Neuronal stem cell (in vitro differentiated cells): Measurements from ENCODE around the gene MVP.

ENCODE experiments used
- DNase-seq: peaks from one replicate; pipeline ENCODE4 v3.0.0-alpha.2; 2013; ENCODE audit warnings: low spot score
- H2AFZ ChIP-seq: one replicate; pipeline ENCODE4 v1.6.1; 2013; ENCODE audit warnings: mild to moderate bottlenecking, low read length, inconsistent platforms
- H2AK5ac ChIP-seq: 2 replicates; pipeline ENCODE4 v1.6.1; 2013; ENCODE audit warnings: low read depth, mild to moderate bottlenecking, inconsistent platforms, low read length, moderate library complexity, mixed read lengths
- H2BK120ac ChIP-seq: 2 replicates; pipeline ENCODE4 v1.6.1; 2013; ENCODE audit warnings: low read depth, mild to moderate bottlenecking, inconsistent platforms, low read length, moderate library complexity, mixed read lengths
- H2BK12ac ChIP-seq: one replicate; pipeline ENCODE4 v1.6.1; 2013; ENCODE audit warnings: low read length, inconsistent platforms
- H2BK15ac ChIP-seq: 2 replicates; pipeline ENCODE4 v1.6.1; 2013; ENCODE audit warnings: mild to moderate bottlenecking, low read length, inconsistent platforms, mixed read lengths
- H2BK5ac ChIP-seq: one replicate; pipeline ENCODE4 v1.6.1; 2013; ENCODE audit warnings: inconsistent platforms, mild to moderate bottlenecking, low read length, moderate library complexity
- H3K14ac ChIP-seq: one replicate; pipeline ENCODE4 v1.6.1; 2013; ENCODE audit warnings: low read length, inconsistent platforms
- H3K18ac ChIP-seq: 2 replicates; pipeline ENCODE4 v1.6.1; 2013; ENCODE audit warnings: low read length, inconsistent platforms
- H3K23ac ChIP-seq: 2 replicates; pipeline ENCODE4 v1.6.1; 2013; ENCODE audit warnings: low read depth, mild to moderate bottlenecking, mixed read lengths, low read length, inconsistent platforms; ENCODE audit not compliant: poor library complexity
- H3K27ac ChIP-seq: replicated peaks from 3 replicates; pipeline ENCODE4 v1.5.1; 2013; ENCODE audit warnings: low read length, inconsistent platforms
- H3K27me3 ChIP-seq, 3 experiments: 2 replicates each; pipeline ENCODE4 v1.6.1; 2013; ENCODE audit warnings: low read length in 3 of 3, mild to moderate bottlenecking in 2 of 3, inconsistent platforms in 1 of 3, low read depth in 1 of 3, mixed read lengths in 1 of 3, moderate library complexity in 1 of 3; ENCODE audit not compliant: control insufficient read depth in 3 of 3, insufficient read depth in 3 of 3
- H3K36me3 ChIP-seq, 2 donors: replicated peaks in 1 of 2; 2 replicates each; pipeline ENCODE4 v1.6.1; 2013; ENCODE audit warnings: low read length in 2 of 2; ENCODE audit not compliant: control insufficient read depth in 2 of 2, insufficient read depth in 2 of 2
- H3K4ac ChIP-seq: 2 replicates; pipeline ENCODE4 v1.6.1; 2013; ENCODE audit warnings: inconsistent platforms, mild to moderate bottlenecking, low read length, moderate library complexity
- H3K4me1 ChIP-seq, 2 donors: 1 replicate in 1 of 2; 2 replicates in 1 of 2; pipeline ENCODE4 v1.6.1; 2013; ENCODE audit warnings: low read length in 2 of 2, low read depth in 1 of 2; ENCODE audit not compliant: control insufficient read depth in 2 of 2, insufficient read depth in 1 of 2
- H3K4me2 ChIP-seq: one replicate; pipeline ENCODE4 v1.6.1; 2013; ENCODE audit warnings: mild to moderate bottlenecking, low read length, inconsistent platforms; ENCODE audit not compliant: insufficient read depth, poor library complexity, severe bottlenecking
- H3K4me3 ChIP-seq, 2 donors: 2 replicates each; pipeline ENCODE4 v1.5.1; 2013; ENCODE audit warnings: low read length in 2 of 2, mild to moderate bottlenecking in 2 of 2, inconsistent platforms in 1 of 2, moderate library complexity in 1 of 2
- H3K79me1 ChIP-seq: one replicate; pipeline ENCODE4 v1.6.1; 2013; ENCODE audit warnings: low read depth, mild to moderate bottlenecking, inconsistent platforms, low read length, moderate library complexity
- H3K9ac ChIP-seq: one replicate; pipeline ENCODE4 v1.6.1; 2013; ENCODE audit warnings: mild to moderate bottlenecking, low read depth, low read length, inconsistent platforms; ENCODE audit not compliant: poor library complexity
- H3K9me3 ChIP-seq, 2 donors: replicated peaks in 1 of 2; 2 replicates each; pipeline versions ENCODE3 to v1.6.1; 2013; ENCODE audit warnings: low read length in 2 of 2, mild to moderate bottlenecking in 2 of 2, inconsistent platforms in 1 of 2, low read depth in 1 of 2, mixed read lengths in 1 of 2, moderate library complexity in 1 of 2; ENCODE audit not compliant: control insufficient read depth in 2 of 2, insufficient read depth in 1 of 2
- H4K8ac ChIP-seq: one replicate; pipeline ENCODE4 v1.6.1; 2013; ENCODE audit warnings: low read depth, mild to moderate bottlenecking, inconsistent platforms, low read length, moderate library complexity
- H4K91ac ChIP-seq: one replicate; pipeline ENCODE4 v1.6.1; 2013; ENCODE audit warnings: low read length, low read depth, mild to moderate bottlenecking, inconsistent platforms; ENCODE audit not compliant: poor library complexity
- WGBS, 2 donors: extraction: QIAGEN DNeasy Blood & Tissue Kit; methylation state at CpG; one replicate each; pipeline ENCODE4 v1.1.7; 2013; ENCODE audit warnings: missing lambda C conversion rate in 2 of 2, mixed read lengths in 1 of 2; ENCODE audit not compliant: insufficient read length in 2 of 2, insufficient replicate concordance in 1 of 2; ENCODE audit errors: extremely low coverage in 2 of 2; 5-methylcytosine and 5-hydroxymethylcytosine counted together

Gene MVP

DNA sequence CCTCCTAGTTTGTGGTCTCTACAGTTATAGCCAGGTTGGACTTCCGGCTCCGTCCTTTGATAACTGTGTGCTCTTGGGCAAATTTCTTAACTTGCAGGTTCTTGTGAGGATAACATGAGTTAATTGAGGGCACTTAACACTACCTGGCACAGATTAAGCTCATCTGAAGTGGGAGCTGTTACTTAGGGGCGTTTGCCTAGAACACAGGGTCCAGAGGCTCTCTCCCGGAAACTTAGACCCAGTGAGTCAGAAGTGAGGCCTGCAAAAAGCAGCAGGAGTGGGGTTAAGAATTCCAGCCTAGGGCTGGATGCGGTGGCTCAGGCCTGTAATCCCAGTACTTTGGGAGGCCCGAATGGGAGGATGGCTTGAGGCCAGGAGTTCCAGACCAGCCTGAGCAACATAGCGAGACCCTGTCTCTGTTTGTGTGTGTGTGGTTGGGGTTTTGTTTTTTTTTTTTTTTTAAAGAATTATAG is 1.4 kb downstream of the MVP start:
- no CpG with 5 or more reads among the region's 7 CpGs for WGBS, 2 donors
- Histone ChIP-seq H3K4me1 (peaks cover 7 to 14% of the 10 kb centered on the region in 2 donors), H3K14ac (no peak overlapping the region)

DNA sequence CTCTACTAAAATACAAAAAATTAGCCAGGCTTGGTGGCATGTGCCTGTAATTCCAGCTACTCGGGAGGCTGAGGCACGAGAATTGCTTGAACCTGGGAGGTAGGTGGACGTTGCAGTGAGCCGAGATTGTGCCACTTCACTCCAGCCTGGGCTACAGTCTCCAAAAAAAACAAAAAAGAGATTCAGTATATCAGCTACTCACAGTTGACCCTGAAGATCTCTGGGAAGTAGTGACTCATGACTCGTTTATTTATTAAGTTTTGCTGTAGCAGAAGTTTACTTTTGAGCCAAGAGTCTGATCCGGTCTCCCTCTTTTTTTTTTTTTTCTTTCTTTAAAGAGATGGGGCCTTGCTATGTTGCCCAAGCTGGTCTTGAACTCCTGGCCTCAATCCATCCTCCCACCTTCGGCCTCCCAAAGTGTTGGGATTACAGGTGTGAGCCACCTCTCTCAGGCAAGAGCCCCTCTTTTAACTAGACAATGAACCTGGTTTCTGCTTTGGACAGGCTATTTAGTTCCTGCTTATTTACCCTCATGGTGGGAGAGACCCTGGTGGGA is 4.4 kb downstream of the MVP start:
- Histone ChIP-seq H3K36me3 (peaks cover 12% of the 10 kb centered on the region in 2 donors), H2BK12ac (no peak overlapping the region), H3K4ac (no peak overlapping the region), H2AK5ac (no peak overlapping the region), H3K79me1 (no peaks in the 10 kb centered on the region), H2BK120ac (no peak overlapping the region), H2AFZ (no peak overlapping the region), H3K18ac (peak overlapping the region; percentile 1), H3K4me1 (peaks cover 2 to 13% of the 10 kb centered on the region in 2 donors), H3K4me3 (no peak overlapping the region), H4K91ac (no peak overlapping the region), H3K9ac (no peak overlapping the region), H4K8ac (no peak overlapping the region), H3K14ac (no peak overlapping the region), H3K23ac (no peak overlapping the region), H3K27me3 (no peaks in the 10 kb centered on the region), H3K9me3 (no peaks in the 10 kb centered on the region), H3K4me2 (no peak overlapping the region), H2BK15ac (no peak overlapping the region), H3K27ac (no peak overlapping the region), H2BK5ac (no peak overlapping the region)
- no peak for DNase-seq
- WGBS, 2 donors: no CpG with 5 or more reads among the region's 7 CpGs

More for the DNA sequence above, 1.4 kb downstream of the MVP start:
- Histone ChIP-seq H2AFZ (no peak overlapping the region), H3K36me3 (peaks cover 28 to 33% of the 10 kb centered on the region in 2 donors), H3K23ac (no peak overlapping the region), H3K4me2 (no peak overlapping the region), H3K9ac (no peak overlapping the region), H2BK5ac (no peak overlapping the region), H3K27me3 (no peaks in the 10 kb centered on the region), H2BK15ac (no peak overlapping the region), H3K4ac (no peak overlapping the region), H3K4me3 (no peak overlapping the region), H2BK120ac (no peak overlapping the region), H3K27ac (no peak overlapping the region), H2BK12ac (no peak overlapping the region), H4K91ac (no peak overlapping the region), H4K8ac (no peak overlapping the region), H3K9me3 (no peaks in the 10 kb centered on the region), H2AK5ac (no peak overlapping the region), H3K18ac (no peak overlapping the region), H3K79me1 (peaks cover 6% of the 10 kb centered on the region)
- no peak for DNase-seq

DNA sequence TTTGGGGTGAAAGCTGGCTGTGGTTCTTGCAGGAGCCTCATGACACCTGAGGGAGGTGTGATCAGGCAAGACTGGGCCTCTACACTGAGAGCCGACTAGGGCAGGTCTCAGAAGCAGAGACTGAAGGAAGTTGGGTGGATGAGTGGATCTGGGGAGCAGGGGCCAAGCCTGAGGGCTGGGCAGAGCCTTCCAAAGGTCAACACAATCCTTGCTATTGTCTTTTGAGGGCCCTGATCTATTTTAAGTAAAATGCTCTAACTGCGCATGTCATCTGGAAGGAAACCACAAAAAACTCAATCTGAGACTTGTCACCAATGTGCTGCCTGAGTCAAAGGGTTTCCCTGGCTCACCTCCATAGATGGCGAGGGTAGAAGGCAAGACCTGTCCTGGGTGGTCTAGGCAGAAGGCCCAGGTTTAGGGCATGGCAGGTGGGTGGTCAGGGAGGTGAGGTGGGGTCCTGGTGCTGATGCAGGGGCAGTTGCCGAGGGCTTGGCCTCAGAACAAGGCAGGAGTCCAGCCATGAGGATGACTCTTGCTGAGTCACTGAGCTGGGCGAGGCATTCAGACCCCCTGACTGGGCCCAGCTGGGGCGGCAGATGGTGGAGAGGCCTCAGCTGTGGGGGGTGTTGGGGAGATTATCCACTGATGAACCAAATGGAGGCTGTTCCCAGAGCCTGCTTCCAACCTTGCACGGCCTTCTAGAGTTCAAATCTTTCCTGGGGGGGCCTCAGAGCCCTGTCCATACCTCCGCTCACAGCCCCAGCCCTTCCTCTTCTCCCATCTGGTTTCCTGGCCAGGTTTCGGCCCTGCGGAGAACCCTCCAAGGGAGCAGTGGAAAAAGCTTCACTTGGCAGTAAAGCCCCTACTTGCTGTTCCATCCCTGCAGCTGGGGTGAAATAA is 5.1 kb downstream of the MVP start:
- WGBS, 2 donors: no CpG with 5 or more reads among the region's 10 CpGs
- H4K91ac ChIP-seq: no peak overlapping the region

DNA sequence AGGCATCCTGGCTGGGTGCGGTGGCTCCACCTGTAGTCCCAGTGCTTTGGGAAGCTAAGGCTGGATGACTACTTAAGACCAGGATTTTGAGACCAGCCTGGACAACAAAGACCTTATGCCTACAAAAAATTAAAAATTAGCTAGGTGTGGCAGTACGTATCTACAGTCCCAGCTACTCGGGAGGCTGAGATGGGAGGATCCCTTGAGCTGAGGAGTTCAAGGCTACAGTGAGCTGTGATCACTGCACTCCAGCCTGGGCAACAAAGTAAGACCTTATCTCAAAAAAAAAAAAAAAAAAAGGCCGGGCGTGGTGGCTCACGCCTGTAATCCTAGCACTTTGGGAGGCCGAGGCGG is 6.1 kb downstream of the MVP start:
- H3K4me2 ChIP-seq: no peak overlapping the region
- no peak overlapping the region for H3K4ac ChIP-seq
- peaks cover 2 to 13% of the 10 kb centered on the region in 2 donors for H3K4me1 ChIP-seq
- no peak overlapping the region for H2BK120ac ChIP-seq
- H3K79me1 ChIP-seq: no peaks in the 10 kb centered on the region
- H3K36me3 ChIP-seq: no peaks in the 10 kb centered on the region
- no peaks in the 10 kb centered on the region for H3K27me3 ChIP-seq
- no peak overlapping the region for H2AK5ac ChIP-seq
- H2BK12ac ChIP-seq: no peak overlapping the region
- no peak overlapping the region for H3K4me3 ChIP-seq
- DNase-seq: no peak
- no peak overlapping the region for H3K9ac ChIP-seq
- H4K8ac ChIP-seq: no peak overlapping the region
- H2BK5ac ChIP-seq: no peak overlapping the region
- H4K91ac ChIP-seq: no peak overlapping the region
- no peak overlapping the region for H2BK15ac ChIP-seq
- H3K9me3 ChIP-seq: no peaks in the 10 kb centered on the region
- WGBS, 2 donors: no CpG with 5 or more reads among the region's 8 CpGs
- no peak overlapping the region for H3K14ac ChIP-seq
- no peak overlapping the region for H3K18ac ChIP-seq
- no peak overlapping the region for H2AFZ ChIP-seq
- H3K27ac ChIP-seq: no peak overlapping the region
- no peak overlapping the region for H3K23ac ChIP-seq

More for the DNA sequence above, 5.1 kb downstream of the MVP start:
- Histone ChIP-seq H3K4me2 (no peak overlapping the region), H3K36me3 (peaks cover 5% of the 10 kb centered on the region in 2 donors), H2BK15ac (no peak overlapping the region), H3K18ac (peak overlapping the region; percentile 46), H3K14ac (no peak overlapping the region), H2BK120ac (peak overlapping the region; percentile 7), H2BK12ac (no peak overlapping the region), H3K23ac (no peak overlapping the region), H3K79me1 (no peaks in the 10 kb centered on the region), H2AK5ac (no peak overlapping the region), H4K8ac (no peak overlapping the region), H3K27me3 (no peaks in the 10 kb centered on the region), H3K4me1 (peaks cover 2 to 13% of the 10 kb centered on the region in 2 donors), H3K27ac (peak overlapping the region; percentile 26), H3K9me3 (no peaks in the 10 kb centered on the region), H3K4me3 (peak overlapping the region in 1 of 2 donors; percentile 24), H2AFZ (no peak overlapping the region), H3K9ac (no peak overlapping the region), H2BK5ac (no peak overlapping the region), H3K4ac (no peak overlapping the region)
- no peak for DNase-seq
